ENCODE measurements around the gene CLCN6. TPM values are rescaled to one million over a fixed set of nuclear protein-coding genes. Genes with fewer than 3 reads are reported as not detected.

CLCN6 gene
- total and polyA plus RNA-seq, 10 of the 15 experiments (the other 5 are each of a cell fraction or from before 2014, with no cell fraction given): 2.2 to 20.9 (median 10.2) TPM

GRCh38 chr1:11792106-11792505 lies 13.9 kb upstream of the CLCN6 start:
- DNase-seq (ENCODE audit: low read depth, low spot score) (no peak), FAIRE-seq (no peak), ATAC-seq (no peak)
- Histone ChIP-seq H3K4me3 (no peak overlapping the region), H3K27ac (ENCODE audit: control insufficient read depth, insufficient read depth) (no peak overlapping the region), H3K9me3 (replicated peaks; ENCODE audit: control insufficient read depth, insufficient read depth, low read length) (no peaks in the 10 kb centered on the region), H3K36me3 (ENCODE audit: control insufficient read depth in 2 of 2, insufficient read depth in 2 of 2, low read length in 1 of 2) (no peaks in the 10 kb centered on the region; a peak in 2 of 4 replicates), H2AFZ (ENCODE audit: control insufficient read depth, low read depth, low read length) (no peak overlapping the region), H4K20me1 (ENCODE audit: control insufficient read depth, insufficient read depth) (no peaks in the 10 kb centered on the region), H3K27me3 (replicated peaks in 1 of 2; ENCODE audit: control insufficient read depth in 2 of 2, insufficient read depth in 2 of 2, low read length in 1 of 2) (no peaks in the 10 kb centered on the region), H3K9ac (ENCODE audit: control insufficient read depth, insufficient read depth, low read length) (no peak overlapping the region), H3K4me2 (ENCODE audit: control insufficient read depth, insufficient read depth) (no peak overlapping the region), H3K4me1 (ENCODE audit: control insufficient read depth, insufficient read depth, low read length) (no peaks in the 10 kb centered on the region; the same call in 1 of the 2 replicates), H3K79me2 (ENCODE audit: control insufficient read depth, insufficient read depth, low read length) (no peaks in the 10 kb centered on the region)
- ChIA-PET CTCF (no interaction called here), SMC1A (ENCODE audit: uncharacterized antibody, unreplicated experiment) (interaction anchor here (1.0 kb wide), 1 partner anchor 18 kb away, joined by 3 read pairs; no protein-coding TSS in a partner anchor), RAD21 (ENCODE audit: unreplicated experiment) (no interaction called here), POLR2A (interaction anchor here (1.0 kb wide), 1 partner anchor 11 kb away, joined by 3 read pairs; no protein-coding TSS in a partner anchor)
- intact Hi-C loops (cut with micrococcal nuclease; ENCODE audit: unreplicated experiment) (no loop called here), in situ Hi-C loops (cut with MboI) (no loop called here)
- no TSS peak for BruUV-seq (replicated peaks)
- TF ChIP-seq, protein P1, sequence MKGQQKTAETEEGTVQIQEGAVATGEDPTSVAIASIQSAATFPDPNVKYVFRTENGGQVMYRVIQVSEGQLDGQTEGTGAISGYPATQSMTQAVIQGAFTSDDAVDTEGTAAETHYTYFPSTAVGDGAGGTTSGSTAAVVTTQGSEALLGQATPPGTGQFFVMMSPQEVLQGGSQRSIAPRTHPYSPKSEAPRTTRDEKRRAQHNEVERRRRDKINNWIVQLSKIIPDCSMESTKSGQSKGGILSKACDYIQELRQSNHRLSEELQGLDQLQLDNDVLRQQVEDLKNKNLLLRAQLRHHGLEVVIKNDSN (IDR thresholded peaks at IDR 0.05; ENCODE audit: borderline replicate concordance, extremely low read length, insufficient read depth, low read depth, low read length): no peak
- no peak for TF ChIP-seq TCF7 (IDR thresholded peaks at IDR 0.05; ENCODE audit: borderline replicate concordance)
- TF ChIP-seq E2F8 (IDR thresholded peaks at IDR 0.05; ENCODE audit: low read depth, partially characterized antibody): no peak
- TF ChIP-seq RELA (IDR thresholded peaks at IDR 0.05; ENCODE audit: borderline replicate concordance, partially characterized antibody): no peak
- no peak for TF ChIP-seq MTA2 (IDR thresholded peaks at IDR 0.05; ENCODE audit: low read depth)
- no peak for TF ChIP-seq HSF1 (IDR thresholded peaks at IDR 0.05; ENCODE audit: low read depth, low read length)
- TF ChIP-seq, protein P2, sequence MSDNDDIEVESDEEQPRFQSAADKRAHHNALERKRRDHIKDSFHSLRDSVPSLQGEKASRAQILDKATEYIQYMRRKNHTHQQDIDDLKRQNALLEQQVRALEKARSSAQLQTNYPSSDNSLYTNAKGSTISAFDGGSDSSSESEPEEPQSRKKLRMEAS (IDR thresholded peaks at IDR 0.05; ENCODE audit: low read depth, low read length): no peak
- TF ChIP-seq, protein P3, sequence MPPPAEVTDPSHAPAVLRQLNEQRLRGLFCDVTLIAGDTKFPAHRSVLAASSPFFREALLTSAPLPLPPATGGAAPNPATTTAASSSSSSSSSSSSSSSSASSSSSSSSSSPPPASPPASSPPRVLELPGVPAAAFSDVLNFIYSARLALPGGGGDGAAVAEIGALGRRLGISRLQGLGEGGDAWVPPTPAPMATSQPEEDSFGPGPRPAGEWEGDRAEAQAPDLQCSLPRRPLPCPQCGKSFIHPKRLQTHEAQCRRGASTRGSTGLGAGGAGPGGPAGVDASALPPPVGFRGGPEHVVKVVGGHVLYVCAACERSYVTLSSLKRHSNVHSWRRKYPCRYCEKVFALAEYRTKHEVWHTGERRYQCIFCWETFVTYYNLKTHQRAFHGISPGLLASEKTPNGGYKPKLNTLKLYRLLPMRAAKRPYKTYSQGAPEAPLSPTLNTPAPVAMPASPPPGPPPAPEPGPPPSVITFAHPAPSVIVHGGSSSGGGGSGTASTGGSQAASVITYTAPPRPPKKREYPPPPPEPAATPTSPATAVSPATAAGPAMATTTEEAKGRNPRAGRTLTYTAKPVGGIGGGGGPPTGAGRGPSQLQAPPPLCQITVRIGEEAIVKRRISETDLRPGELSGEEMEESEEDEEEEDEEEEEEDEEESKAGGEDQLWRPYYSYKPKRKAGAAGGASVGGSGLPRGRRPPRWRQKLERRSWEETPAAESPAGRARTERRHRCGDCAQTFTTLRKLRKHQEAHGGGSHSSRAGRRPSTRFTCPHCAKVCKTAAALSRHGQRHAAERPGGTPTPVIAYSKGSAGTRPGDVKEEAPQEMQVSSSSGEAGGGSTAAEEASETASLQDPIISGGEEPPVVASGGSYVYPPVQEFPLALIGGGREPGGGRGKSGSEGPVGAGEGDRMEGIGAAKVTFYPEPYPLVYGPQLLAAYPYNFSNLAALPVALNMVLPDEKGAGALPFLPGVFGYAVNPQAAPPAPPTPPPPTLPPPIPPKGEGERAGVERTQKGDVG (CRISPR knock-in tag; IDR thresholded peaks at IDR 0.05): no peak
- no peak for TF ChIP-seq POLR2AphosphoS5 (IDR thresholded peaks at IDR 0.05; ENCODE audit: low read length)
- no peak for TF ChIP-seq RELB (IDR thresholded peaks at IDR 0.05; ENCODE audit: low read depth)
- 89% methylated on average over 11 of the region's 11 CpGs for WGBS (ENCODE audit: insufficient coverage, insufficient replicate concordance, low lambda C conversion rate, missing lambda C conversion rate)
